HCT116 (cell line): Measurements from ENCODE around the gene MANSC4. TPM values are rescaled to one million over a fixed set of nuclear protein-coding genes. Genes with fewer than 3 reads are reported as not detected.

Source experiments
- ATAC-seq: fragments of 200-7000 bp; cut with Tn5 transposase; 2 replicates; pipeline ENCODE4 v1.9.1; 2020; ENCODE audit warnings: mild to moderate bottlenecking, moderate library complexity
- BruUV-seq: library from RNA; stranded (reverse); fragments of 400-500 nt; replicated peaks from 2 replicates; lab custom pipeline; 2021; lab: Mats Ljungman, UMichigan
- CTCF ChIA-PET: fragments of 300-600 bp; sonication (Branson Sonifier 250); formaldehyde crosslinking; loops from one replicate; lab custom pipeline; 2021; ENCODE audit warnings: antibody characterized with exemption; lab: Charles Lee
- POLR2A ChIA-PET: fragments of 300-600, 350-600 bp; sonication (Branson Sonifier 250); formaldehyde crosslinking; loops from one replicate; lab custom pipeline; 2021; ENCODE audit warnings: antibody characterized with exemption; lab: Charles Lee
- RAD21 ChIA-PET, 2 experiments: fragments of 300-600 bp; sonication (Branson Sonifier 250); formaldehyde crosslinking; loops; one replicate each; lab custom pipeline; 2023; ENCODE audit warnings: low total read pairs in 2 of 2; ENCODE audit not compliant: uncharacterized antibody in 2 of 2, unreplicated experiment in 2 of 2, low non-redundant PET in 1 of 2; lab: Charles Lee
- DNase-seq: peaks from one replicate; pipeline ENCODE4 v3.0.0-alpha.2; 2010; ENCODE audit warnings: low read depth, low spot score
- H2AFZ ChIP-seq: fragments of 200-600 bp; shearing (Covaris generic), sonication (generic); 2 replicates; pipeline ENCODE4 v1.6.1; 2017; ENCODE audit warnings: low read depth, mixed run types, mixed read lengths, antibody characterized with exemption, low read length; ENCODE audit not compliant: poor library complexity, severe bottlenecking
- H3K27ac ChIP-seq: 2 replicates; pipeline ENCODE4 v1.5.1; 2012; ENCODE audit warnings: low read depth, low read length
- H3K27me3 ChIP-seq: fragments of 200-600 bp; sonication (generic); 2 replicates; pipeline ENCODE4 v1.6.1; 2016; ENCODE audit warnings: mixed run types, low read length, mixed read lengths; ENCODE audit not compliant: insufficient read depth
- H3K36me3 ChIP-seq, 2 experiments: fragments of 200-500 bp in 1 of 2; fragments of 200-600 bp in 1 of 2; sonication (Bioruptor generic) in 1 of 2; sonication (generic) in 1 of 2; 2 replicates each; pipeline versions ENCODE4 v1.5.1 to v1.6.1; 2014 to 2016; ENCODE audit warnings: low read length in 2 of 2, inconsistent platforms in 1 of 2, mixed read lengths in 1 of 2, mixed run types in 1 of 2; ENCODE audit not compliant: insufficient read depth in 2 of 2, control insufficient read depth in 1 of 2
- H3K4me1 ChIP-seq, 2 experiments: fragments of 200-600 bp in 1 of 2; sonication (generic) in 1 of 2; 2 replicates each; pipeline versions ENCODE4 v1.5.1 to v1.6.1; 2012 to 2017; ENCODE audit warnings: low read length in 2 of 2, inconsistent platforms in 1 of 2, mild to moderate bottlenecking in 1 of 2, mixed read lengths in 1 of 2, mixed run types in 1 of 2, moderate library complexity in 1 of 2; ENCODE audit not compliant: insufficient read depth in 2 of 2, control insufficient read depth in 1 of 2
- H3K4me2 ChIP-seq: fragments of 200-600 bp; sonication (generic); 2 replicates; pipeline ENCODE4 v1.6.1; 2017; ENCODE audit warnings: mixed run types, low read length, mixed read lengths
- H3K4me3 ChIP-seq, 2 experiments: fragments of 200-600 bp in 1 of 2; sonication (generic) in 1 of 2; replicated peaks in 1 of 2; 2 replicates each; pipeline ENCODE4 v1.5.1; 2011 to 2016; ENCODE audit warnings: low read length in 2 of 2, control low read depth in 1 of 2, low read depth in 1 of 2, mild to moderate bottlenecking in 1 of 2, mixed read lengths in 1 of 2, mixed run types in 1 of 2
- H3K79me2 ChIP-seq: fragments of 200-600 bp; sonication (generic); 2 replicates; pipeline ENCODE4 v1.6.1; 2017; ENCODE audit warnings: mild to moderate bottlenecking, mixed run types, low read length, moderate library complexity, mixed read lengths; ENCODE audit not compliant: insufficient read depth
- H3K9ac ChIP-seq: fragments of 200-600 bp; sonication (generic); 2 replicates; pipeline ENCODE4 v1.6.1; 2016; ENCODE audit warnings: low read length, mixed read lengths
- H3K9me2 ChIP-seq: fragments of 200-600 bp; sonication (generic), shearing (Covaris generic); 2 replicates; pipeline ENCODE4 v1.6.1; 2017; ENCODE audit warnings: mixed run types, mild to moderate bottlenecking, moderate library complexity; ENCODE audit not compliant: insufficient read depth
- H3K9me3 ChIP-seq, 2 experiments: fragments of 200-500 bp in 1 of 2; fragments of 200-600 bp in 1 of 2; sonication (Bioruptor generic) in 1 of 2; sonication (generic) in 1 of 2; 2 replicates each; pipeline ENCODE4 v1.6.1; 2014 to 2017; ENCODE audit warnings: low read length in 2 of 2, mixed read lengths in 2 of 2, inconsistent platforms in 1 of 2, low read depth in 1 of 2, mild to moderate bottlenecking in 1 of 2, mixed run types in 1 of 2, moderate library complexity in 1 of 2; ENCODE audit not compliant: control insufficient read depth in 1 of 2, insufficient read depth in 1 of 2
- H4K20me1 ChIP-seq: fragments of 200-600 bp; sonication (generic), shearing (Covaris generic); 2 replicates; pipeline ENCODE4 v1.6.1; 2017; ENCODE audit warnings: mixed run types, mild to moderate bottlenecking, moderate library complexity; ENCODE audit not compliant: insufficient read depth
- ATF3 ChIP-seq: IDR thresholded peaks from 2 replicates; pipeline ENCODE4 v1.6.1; 2012
- CEBPB ChIP-seq: IDR thresholded peaks from 2 replicates; pipeline ENCODE4 v1.6.1; 2012; ENCODE audit warnings: low read depth
- EGR1 ChIP-seq: IDR thresholded peaks from 2 replicates; pipeline ENCODE4 v1.6.1; 2012; ENCODE audit warnings: low read depth
- ELF1 ChIP-seq: IDR thresholded peaks from 2 replicates; pipeline ENCODE4 v1.6.1; 2012; ENCODE audit warnings: low read depth, borderline replicate concordance
- EZH2phosphoT487 ChIP-seq: fragments of 200-600 bp; IDR thresholded peaks from 2 replicates; pipeline ENCODE4 v1.6.1; 2018; ENCODE audit warnings: antibody characterized with exemption, borderline replicate concordance
- FOSL1 ChIP-seq: IDR thresholded peaks from 2 replicates; pipeline ENCODE4 v1.6.1; 2012; ENCODE audit warnings: low read depth
- MAX ChIP-seq: IDR thresholded peaks from 2 replicates; pipeline ENCODE4 v1.6.1; 2012
- POLR2AphosphoS5 ChIP-seq: IDR thresholded peaks from 2 replicates; pipeline ENCODE4 v1.6.1; 2011; ENCODE audit warnings: mild to moderate bottlenecking, low read depth, low read length, moderate library complexity
- SIN3A ChIP-seq: IDR thresholded peaks from 2 replicates; pipeline ENCODE4 v1.6.1; 2012; ENCODE audit warnings: low read depth
- ZFX ChIP-seq: fragments of 450-650 bp; IDR thresholded peaks from 2 replicates; pipeline ENCODE4 v1.6.1; 2017
- ZNF274 ChIP-seq: fragments of 200-500 bp; sonication (Bioruptor generic); IDR thresholded peaks from 2 replicates; pipeline ENCODE4 v1.6.1; 2014; ENCODE audit warnings: mild to moderate bottlenecking, low read depth, low read length, inconsistent platforms
- intact Hi-C: fragments of 100-400 bp; cut with micrococcal nuclease; formaldehyde crosslinking; loops from 2 replicates; pipeline ENCODE4 v1.10.0; 2022
- total RNA-seq: library from RNA; stranded (reverse); gene quantifications from one replicate; pipeline ENCODE4 v1.2.1, GENCODE V29; 2021; ENCODE audit not compliant: unreplicated experiment
- TF ChIP-seq, protein P1 (sequence below): IDR thresholded peaks from 2 replicates; pipeline ENCODE4 v1.6.1; 2011; ENCODE audit warnings: mild to moderate bottlenecking, low read length, moderate library complexity; ENCODE audit not compliant: insufficient replicate concordance; ENCODE audit errors: extremely low read depth

MANSC4 gene
- total RNA-seq, 1 experiment from 2014 or later, result not detected

- H2AFZ ChIP-seq, result no peak overlapping the region
- H3K4me3 ChIP-seq, result peak overlapping the region; percentile 75 to 90
- H3K79me2 ChIP-seq, result peaks cover 50% of the 10 kb centered on the region
- no peaks in the 10 kb centered on the region for H3K9me2 ChIP-seq
- H3K9me3 ChIP-seq, result no peaks in the 10 kb centered on the region
- CTCF ChIA-PET, result interaction anchor here (1.1 kb wide), 1 partner anchor 40 kb away, joined by 5 read pairs; no protein-coding TSS in a partner anchor
- H3K4me1 ChIP-seq, result peaks cover 10 to 24% of the 10 kb centered on the region in 2 experiments; a peak in 3 of 4 replicates
- no peak for TF ChIP-seq ELF1
- no peaks in the 10 kb centered on the region; a peak in 1 of 4 replicates for H3K36me3 ChIP-seq
- H3K27me3 ChIP-seq, result no peaks in the 10 kb centered on the region
- RAD21 ChIA-PET, result no interaction called here
- no peaks in the 10 kb centered on the region for H4K20me1 ChIP-seq
- POLR2A ChIA-PET, result no interaction called here
- H3K4me2 ChIP-seq, result peak overlapping the region; percentile 100
- BruUV-seq, result no TSS peak
- ATAC-seq (peak; percentile 48), DNase-seq (no peak)
- intact Hi-C loops, result no loop called here
- H3K9ac ChIP-seq, result peak overlapping the region; percentile 84
- peak overlapping the region; percentile 89 for H3K27ac ChIP-seq
Measured at GRCh38 chr12:27780612-27781408, 774 bp upstream of the MANSC4 start.

GRCh38 chr12:27779416-27779919, 568 bp downstream of the MANSC4 start:
- H3K36me3 ChIP-seq, result no peaks in the 10 kb centered on the region; a peak in 1 of 4 replicates
- H3K79me2 ChIP-seq, result peaks cover 37% of the 10 kb centered on the region
- intact Hi-C loops, result no loop called here
- peak overlapping the region; percentile 75 to 90 for H3K4me3 ChIP-seq
- H2AFZ ChIP-seq, result peak overlapping the region; percentile 85
- H3K27ac ChIP-seq, result peak overlapping the region; percentile 89
- no peaks in the 10 kb centered on the region for H3K27me3 ChIP-seq
- ATAC-seq (peak; percentile 21), DNase-seq (no peak)
- ChIA-PET POLR2A (no interaction called here), RAD21 (no interaction called here), CTCF (interaction anchor here (0.8 to 1.1 kb wide), 2 partner anchors 42 to 46 kb away, joined by 3 to 5 read pairs; no protein-coding TSS in a partner anchor)
- H3K9ac ChIP-seq, result peak overlapping the region; percentile 84
- BruUV-seq, result TSS peak; percentile 78
- H3K9me3 ChIP-seq, result no peaks in the 10 kb centered on the region
- no peaks in the 10 kb centered on the region for H3K9me2 ChIP-seq
- H3K4me1 ChIP-seq, result peaks cover 10 to 24% of the 10 kb centered on the region in 2 experiments; a peak in 3 of 4 replicates
- peak overlapping the region; percentile 100 for H3K4me2 ChIP-seq
- H4K20me1 ChIP-seq, result no peaks in the 10 kb centered on the region
- TF ChIP-seq ZFX (no peak), ATF3 (no peak), POLR2AphosphoS5 (no peak), CEBPB (no peak), MAX (no peak; the same call in 1 of the 2 replicates), EZH2phosphoT487 (no peak), FOSL1 (no peak), SIN3A (no peak), EGR1 (no peak), ZNF274 (no peak)
- TF ChIP-seq, protein P1, sequence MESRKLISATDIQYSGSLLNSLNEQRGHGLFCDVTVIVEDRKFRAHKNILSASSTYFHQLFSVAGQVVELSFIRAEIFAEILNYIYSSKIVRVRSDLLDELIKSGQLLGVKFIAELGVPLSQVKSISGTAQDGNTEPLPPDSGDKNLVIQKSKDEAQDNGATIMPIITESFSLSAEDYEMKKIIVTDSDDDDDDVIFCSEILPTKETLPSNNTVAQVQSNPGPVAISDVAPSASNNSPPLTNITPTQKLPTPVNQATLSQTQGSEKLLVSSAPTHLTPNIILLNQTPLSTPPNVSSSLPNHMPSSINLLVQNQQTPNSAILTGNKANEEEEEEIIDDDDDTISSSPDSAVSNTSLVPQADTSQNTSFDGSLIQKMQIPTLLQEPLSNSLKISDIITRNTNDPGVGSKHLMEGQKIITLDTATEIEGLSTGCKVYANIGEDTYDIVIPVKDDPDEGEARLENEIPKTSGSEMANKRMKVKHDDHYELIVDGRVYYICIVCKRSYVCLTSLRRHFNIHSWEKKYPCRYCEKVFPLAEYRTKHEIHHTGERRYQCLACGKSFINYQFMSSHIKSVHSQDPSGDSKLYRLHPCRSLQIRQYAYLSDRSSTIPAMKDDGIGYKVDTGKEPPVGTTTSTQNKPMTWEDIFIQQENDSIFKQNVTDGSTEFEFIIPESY, result no peak
